T-helper 1 cell treated with Interleukin-12 subunit alpha and Interleukin-12 subunit beta and Interleukin-4 antibody, amounts not matched to agents 30 μg/mL and 1 μg/mL, for 36 hours (primary cell): ENCODE results near the gene SLC22A25.
"Not testable (repeated sequence)": the region's sequence is repeated elsewhere in the genome, so short reads cannot be mapped to it uniquely, and the experiment has no call there.

Source experiments
- H3K27ac Mint-ChIP-seq: one replicate; pipeline ENCODE4 v1.8.0; 2021; ENCODE audit warnings: mild to moderate bottlenecking, mixed read lengths
- H3K27me3 Mint-ChIP-seq: one replicate; pipeline ENCODE4 v1.8.0; 2021; ENCODE audit warnings: low read depth, mixed read lengths
- H3K36me3 Mint-ChIP-seq: one replicate; pipeline ENCODE4 v1.8.0; 2021; ENCODE audit warnings: low read depth, mixed read lengths
- H3K4me1 Mint-ChIP-seq: one replicate; pipeline ENCODE4 v1.8.0; 2021; ENCODE audit warnings: low read depth, mixed read lengths
- H3K4me3 Mint-ChIP-seq: one replicate; pipeline ENCODE4 v1.8.0; 2021; ENCODE audit warnings: mild to moderate bottlenecking, moderate library complexity, mixed read lengths
- H3K9me3 Mint-ChIP-seq: one replicate; pipeline ENCODE4 v1.8.0; 2021; ENCODE audit warnings: mixed read lengths

SLC22A25 gene

GRCh38 chr11:63244862-63245261 lies 1.5 kb upstream of the SLC22A25 start:
- peaks cover 6% of the 10 kb centered on the region for H3K4me1 Mint-ChIP-seq
- no peaks in the 10 kb centered on the region for H3K27me3 Mint-ChIP-seq
- H3K27ac Mint-ChIP-seq = no peak overlapping the region

GRCh38 chr11:63242089-63242781 lies 1.2 kb downstream of the SLC22A25 start:
- Mint-ChIP-seq H3K9me3 (peaks cover 3% of the 10 kb centered on the region), H3K4me1 (peaks cover 6% of the 10 kb centered on the region), H3K27me3 (no peaks in the 10 kb centered on the region), H3K36me3 (no peaks in the 10 kb centered on the region), H3K4me3 (no peak overlapping the region), H3K27ac (no peak overlapping the region)

More at GRCh38 chr11:63244862-63245261, 1.5 kb upstream of the SLC22A25 start:
- Mint-ChIP-seq H3K9me3 (no peaks in the 10 kb centered on the region), H3K36me3 (no peaks in the 10 kb centered on the region), H3K4me3 (no peak overlapping the region)

DNA sequence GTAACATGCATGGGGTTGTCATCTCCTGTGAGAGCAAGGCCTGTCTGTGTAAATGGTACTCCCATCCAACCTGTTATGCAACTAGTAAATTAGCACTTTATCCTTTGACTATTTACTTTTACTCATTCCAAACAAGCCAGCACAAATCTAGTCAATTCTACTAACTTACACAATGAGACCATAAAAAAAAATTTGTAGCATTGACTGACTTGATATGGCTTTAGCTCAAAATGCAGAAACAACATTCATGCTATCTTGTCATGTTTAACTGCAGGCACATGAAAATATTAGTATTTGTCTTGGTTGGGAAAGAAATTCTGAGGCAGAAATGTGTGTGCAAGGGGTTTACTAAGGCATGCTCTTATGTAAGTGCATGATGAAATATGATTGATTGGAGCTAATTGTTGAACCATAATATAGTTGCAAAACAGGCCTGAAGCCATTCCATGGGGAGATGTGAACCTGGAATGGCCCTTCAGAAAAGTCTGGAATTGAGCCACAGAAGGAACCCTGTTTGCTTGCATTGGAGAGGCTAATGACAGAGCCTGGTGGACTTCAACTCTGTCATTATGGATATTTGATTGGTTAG lies 2.5 kb downstream of the SLC22A25 start:
- H3K4me1 Mint-ChIP-seq = peaks cover 6% of the 10 kb centered on the region
- no peaks in the 10 kb centered on the region for H3K27me3 Mint-ChIP-seq

DNA sequence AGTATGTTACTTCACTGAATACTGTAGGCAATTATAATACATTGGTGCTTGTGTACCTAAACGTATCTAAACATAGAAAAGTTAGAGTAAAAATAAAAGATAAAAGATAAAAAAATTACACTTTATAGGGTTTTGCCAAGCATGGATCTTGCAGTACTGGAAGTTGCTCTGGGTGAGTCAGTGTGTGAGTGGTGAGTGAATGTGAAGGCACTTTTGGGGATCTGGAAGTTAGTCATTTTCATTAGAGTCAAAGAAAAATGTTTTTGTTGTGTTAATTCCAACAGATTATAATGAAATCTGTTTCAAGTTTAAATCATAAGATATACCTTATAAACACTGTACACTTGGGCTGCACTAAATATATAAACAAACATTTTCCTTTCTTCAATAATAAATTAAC lies 3.3 kb downstream of the SLC22A25 start:
- Mint-ChIP-seq H3K27ac (no peak overlapping the region), H3K36me3 (no peaks in the 10 kb centered on the region), H3K27me3 (no peaks in the 10 kb centered on the region), H3K4me1 (peaks cover 6% of the 10 kb centered on the region), H3K4me3 (no peak overlapping the region), H3K9me3 (peaks cover 8% of the 10 kb centered on the region)

More for the DNA sequence above, 2.5 kb downstream of the SLC22A25 start:
- Mint-ChIP-seq H3K4me3 (no peak overlapping the region), H3K27ac (no peak overlapping the region), H3K36me3 (no peaks in the 10 kb centered on the region), H3K9me3 (peaks cover 8% of the 10 kb centered on the region)

- no peak overlapping the region for H3K4me3 Mint-ChIP-seq
- no peaks in the 10 kb centered on the region for H3K36me3 Mint-ChIP-seq
- no peaks in the 10 kb centered on the region for H3K27me3 Mint-ChIP-seq
- peaks cover 6% of the 10 kb centered on the region for H3K4me1 Mint-ChIP-seq
- no peak overlapping the region for H3K27ac Mint-ChIP-seq
- peaks cover 8% of the 10 kb centered on the region for H3K9me3 Mint-ChIP-seq
Observed at GRCh38 chr11:63239254-63239653, 4.1 kb downstream of the SLC22A25 start.

GRCh38 chr11:63237413-63237812 lies 6.0 kb downstream of the SLC22A25 start:
- H3K27me3 Mint-ChIP-seq = peaks cover under 1% of the 10 kb centered on the region
- no peak overlapping the region for H3K4me3 Mint-ChIP-seq
- H3K36me3 Mint-ChIP-seq = no peaks in the 10 kb centered on the region
- peaks cover 12% of the 10 kb centered on the region for H3K9me3 Mint-ChIP-seq
- H3K27ac Mint-ChIP-seq = no peak overlapping the region
- peaks cover 5% of the 10 kb centered on the region for H3K4me1 Mint-ChIP-seq

GRCh38 chr11:63235471-63236461 lies 7.6 kb downstream of the SLC22A25 start:
- H3K27me3 Mint-ChIP-seq, H3K27ac Mint-ChIP-seq, H3K36me3 Mint-ChIP-seq, H3K4me1 Mint-ChIP-seq, H3K4me3 Mint-ChIP-seq: not testable (repeated sequence)
- H3K9me3 Mint-ChIP-seq = peaks cover 12% of the 10 kb centered on the region

- Mint-ChIP-seq H3K4me1 (no peaks in the 10 kb centered on the region), H3K4me3 (no peak overlapping the region), H3K36me3 (no peaks in the 10 kb centered on the region), H3K27ac (no peak overlapping the region), H3K9me3 (peaks cover 4% of the 10 kb centered on the region), H3K27me3 (peaks cover 4% of the 10 kb centered on the region)
Observed at GRCh38 chr11:63229815-63230214, 13.6 kb downstream of the SLC22A25 start.

DNA sequence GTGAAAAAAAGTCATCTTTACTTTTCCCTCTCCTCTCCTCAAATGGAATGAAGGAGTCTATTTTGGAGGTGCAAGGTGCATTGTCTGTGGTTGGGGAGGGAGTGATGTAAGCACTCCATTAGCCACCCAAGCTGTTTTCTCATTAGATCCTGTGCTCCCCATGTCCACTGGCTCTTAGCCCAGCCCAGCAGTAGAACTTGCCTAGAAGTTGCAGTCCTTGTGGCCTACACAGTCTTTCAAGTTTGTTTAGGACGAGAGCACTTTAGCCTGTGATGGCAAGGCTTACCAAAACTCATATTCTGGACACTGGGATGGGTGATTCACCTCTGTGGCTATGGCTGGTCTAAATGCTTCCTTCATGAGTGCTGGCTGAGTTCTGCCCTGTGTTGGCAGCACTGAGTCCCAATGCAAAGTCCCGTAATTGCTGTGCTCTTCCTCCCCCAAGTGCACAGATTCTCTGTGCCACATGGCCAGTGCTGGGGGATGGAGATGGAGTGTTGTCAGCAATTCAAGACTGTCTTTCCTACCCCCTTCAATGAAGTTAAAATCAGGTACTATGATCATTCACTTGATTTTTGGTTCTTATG lies 15.8 kb downstream of the SLC22A25 start:
- Mint-ChIP-seq H3K4me1 (no peaks in the 10 kb centered on the region), H3K27ac (no peak overlapping the region), H3K36me3 (no peaks in the 10 kb centered on the region), H3K9me3 (no peaks in the 10 kb centered on the region), H3K27me3 (peaks cover 12% of the 10 kb centered on the region), H3K4me3 (no peak overlapping the region)

- Mint-ChIP-seq H3K9me3 (no peaks in the 10 kb centered on the region), H3K36me3 (no peaks in the 10 kb centered on the region), H3K27me3 (peaks cover 8% of the 10 kb centered on the region), H3K4me3 (no peak overlapping the region), H3K27ac (no peak overlapping the region), H3K4me1 (no peaks in the 10 kb centered on the region)
Observed at GRCh38 chr11:63226488-63227114, 16.8 kb downstream of the SLC22A25 start.

DNA sequence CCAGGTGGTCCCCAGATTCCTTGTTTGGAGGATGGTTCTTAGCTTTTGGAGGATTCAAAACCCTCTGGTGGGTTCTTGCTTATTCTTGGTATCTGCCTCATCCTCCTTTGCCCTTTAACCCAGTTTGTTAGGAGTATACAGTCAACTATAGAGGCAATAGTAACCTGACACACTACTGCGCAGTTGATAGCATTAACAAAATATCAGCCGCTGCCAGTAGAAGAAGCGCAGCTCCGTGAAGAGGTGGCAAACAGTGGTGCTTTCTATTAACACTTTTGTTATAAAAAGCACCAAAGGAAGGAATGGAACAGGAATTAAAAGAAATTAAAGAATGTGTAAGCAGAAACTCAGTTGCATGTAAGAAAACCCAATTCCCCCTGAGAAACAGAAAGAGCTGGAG lies 29.3 kb downstream of the SLC22A25 start:
- H3K9me3 Mint-ChIP-seq = no peaks in the 10 kb centered on the region
- H3K36me3 Mint-ChIP-seq = no peaks in the 10 kb centered on the region
- no peak overlapping the region for H3K4me3 Mint-ChIP-seq
- H3K27ac Mint-ChIP-seq = no peak overlapping the region
- H3K27me3 Mint-ChIP-seq = peaks cover 12% of the 10 kb centered on the region
- no peaks in the 10 kb centered on the region for H3K4me1 Mint-ChIP-seq

GRCh38 chr11:63212742-63213141 lies 30.7 kb downstream of the SLC22A25 start:
- Mint-ChIP-seq H3K4me1 (no peaks in the 10 kb centered on the region), H3K4me3 (no peak overlapping the region), H3K36me3 (no peaks in the 10 kb centered on the region), H3K9me3 (no peaks in the 10 kb centered on the region), H3K27me3 (peaks cover 3% of the 10 kb centered on the region), H3K27ac (no peak overlapping the region)

DNA sequence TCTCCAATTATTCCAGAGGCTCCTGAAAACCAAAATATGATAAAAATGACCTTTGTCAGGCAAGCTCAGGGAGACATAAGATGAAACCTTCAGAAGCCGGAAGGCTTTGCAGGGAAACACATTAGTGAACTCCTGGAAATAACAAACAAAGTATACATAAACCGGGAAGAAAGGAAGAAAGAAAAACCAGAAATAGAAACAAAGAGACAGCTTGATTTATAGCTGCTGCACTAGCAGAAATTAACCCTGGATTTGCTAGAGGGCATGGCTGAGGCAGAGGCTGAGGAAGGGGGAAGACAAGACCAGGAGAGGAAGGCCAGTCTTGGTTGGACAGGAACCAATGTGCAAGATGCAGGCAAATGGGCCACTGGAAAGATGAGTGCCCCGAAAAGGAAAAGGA lies 33.3 kb downstream of the SLC22A25 start:
- Mint-ChIP-seq H3K36me3 (no peaks in the 10 kb centered on the region), H3K27me3 (peaks cover 2% of the 10 kb centered on the region), H3K4me3 (no peak overlapping the region), H3K9me3 (no peaks in the 10 kb centered on the region), H3K4me1 (no peaks in the 10 kb centered on the region), H3K27ac (no peak overlapping the region)
